WTC11 (cell line): ENCODE measurements around the gene GORASP1.

Experiments
- ATF3 ChIP-seq: sonication (generic); formaldehyde crosslinking; conservative IDR thresholded peaks from 2 replicates; pipeline ENCODE4 v1.8.1; 2022; ENCODE audit warnings: mild to moderate bottlenecking, missing genetic modification reagents
- CTCF ChIP-seq: fragments of 200-600 bp; IDR thresholded peaks from 2 replicates; pipeline ENCODE4 v1.8.0; 2022; ENCODE audit warnings: antibody characterized with exemption
- E2F4 ChIP-seq: sonication (generic); formaldehyde crosslinking; IDR thresholded peaks from 2 replicates; pipeline ENCODE4 v1.8.1; 2022; ENCODE audit warnings: low read depth, mild to moderate bottlenecking, moderate library complexity, missing genetic modification reagents, borderline replicate concordance
- MXD4 ChIP-seq: fragments of 250-450 bp; sonication (Bioruptor Pico); IDR thresholded peaks from 2 replicates; pipeline ENCODE4 v1.8.0; 2021; ENCODE audit warnings: mild to moderate bottlenecking, moderate library complexity, borderline replicate concordance

GRCh38 chr3:39137991-39138803, 30.8 kb upstream of the GORASP1 start:
- TF ChIP-seq ATF3 (no peak), CTCF (no peak), E2F4 (CRISPR knock-in tag) (no peak), MXD4 (CRISPR knock-in tag) (no peak)
